HepG2 (cell line): ENCODE data around the gene ANKRD44. TPM values are rescaled to one million over a fixed set of nuclear protein-coding genes. Genes with fewer than 3 reads are reported as not detected.
A peak's percentile ranks its signal among the peaks of the same experiment; 100 is the strongest.

Source experiments
- ATAC-seq: fragments of 200-7000 bp; cut with Tn5 transposase; 3 replicates; pipeline ENCODE4 v1.9.1; 2020; ENCODE audit warnings: mild to moderate bottlenecking, moderate library complexity
- BruUV-seq: library from RNA; stranded (reverse); fragments of 400-500 nt; replicated peaks from 2 replicates; lab custom pipeline; 2021; lab: Mats Ljungman, UMichigan
- CTCF ChIA-PET: fragments of 300-600 bp; formaldehyde crosslinking; extraction: SDS; loops from one replicate; lab custom pipeline; 2021; ENCODE audit warnings: low total read pairs, inconsistent platforms, low intra/inter-chr PET ratio; lab: Yijun Ruan, JAX
- POLR2A ChIA-PET: fragments of 350-600 bp; sonication (Branson Sonifier 250); formaldehyde crosslinking; loops from one replicate; lab custom pipeline; 2020; ENCODE audit warnings: antibody characterized with exemption, inconsistent platforms; lab: Yijun Ruan, JAX
- DNase-seq: peaks from one replicate; pipeline ENCODE4 v3.0.0-alpha.2; 2015; ENCODE audit warnings: low spot score
- FAIRE-seq: peaks from 3 replicates; lab custom pipeline; 2011; peaks lifted over from hg19 to GRCh38; lab: Jason Lieb, UNC
- H2AFZ ChIP-seq: one replicate; pipeline ENCODE4 v1.6.1; 2011; ENCODE audit warnings: low read length, inconsistent platforms
- H3K27ac ChIP-seq: fragments of 300-600 bp; 3 replicates; pipeline ENCODE4 v1.8.0; 2011; ENCODE audit warnings: mixed run types, mild to moderate bottlenecking, mixed read lengths, low read length, inconsistent platforms; ENCODE audit not compliant: insufficient read depth; ENCODE audit errors: extremely low read length
- H3K27me3 ChIP-seq, 2 experiments: fragments of 200-600 bp in 1 of 2; 2 replicates in 1 of 2; 3 replicates in 1 of 2; pipeline versions ENCODE4 v1.6.0 to v1.8.0; 2011; ENCODE audit warnings: low read length in 2 of 2, mild to moderate bottlenecking in 2 of 2, moderate library complexity in 2 of 2, inconsistent platforms in 1 of 2; ENCODE audit not compliant: insufficient read depth in 2 of 2, control insufficient read depth in 1 of 2
- H3K36me3 ChIP-seq, 2 experiments: fragments of 200-600 bp in 1 of 2; replicated peaks in 1 of 2; 2 replicates in 1 of 2; 3 replicates in 1 of 2; pipeline versions ENCODE4 v1.5.1 to v1.8.0; 2011; ENCODE audit warnings: low read length in 2 of 2, inconsistent platforms in 1 of 2; ENCODE audit not compliant: insufficient read depth in 2 of 2, control insufficient read depth in 1 of 2
- H3K4me1 ChIP-seq: 2 replicates; pipeline ENCODE4 v1.5.1; 2012; ENCODE audit warnings: low read length, inconsistent platforms; ENCODE audit not compliant: insufficient read depth
- H3K4me2 ChIP-seq: 2 replicates; pipeline ENCODE4 v1.6.0; 2011; ENCODE audit warnings: low read depth, low read length, inconsistent platforms
- H3K4me3 ChIP-seq, 3 experiments: fragments of 200-600 bp in 1 of 3; sonication (generic), shearing (Covaris generic) in 1 of 3; replicated peaks in 1 of 3; 2 replicates each; pipeline ENCODE4 v1.5.1; 2011 to 2016; ENCODE audit warnings: low read length in 3 of 3, inconsistent platforms in 2 of 3, low read depth in 2 of 3, mild to moderate bottlenecking in 2 of 3, control low read depth in 1 of 3, mixed read lengths in 1 of 3; ENCODE audit not compliant: insufficient read depth in 1 of 3
- H3K79me2 ChIP-seq: one replicate; pipeline ENCODE4 v1.6.1; 2011; ENCODE audit warnings: low read length, inconsistent platforms; ENCODE audit not compliant: insufficient read depth
- H3K9ac ChIP-seq: 2 replicates; pipeline ENCODE4 v1.6.0; 2011; ENCODE audit warnings: mild to moderate bottlenecking, low read depth, low read length, inconsistent platforms; ENCODE audit not compliant: insufficient read depth
- H3K9me3 ChIP-seq: 2 replicates; pipeline ENCODE4 v1.5.1; 2012; ENCODE audit warnings: mild to moderate bottlenecking, low read length
- H4K20me1 ChIP-seq: 2 replicates; pipeline ENCODE4 v1.6.0; 2011; ENCODE audit warnings: inconsistent platforms, mild to moderate bottlenecking, low read length, moderate library complexity; ENCODE audit not compliant: insufficient read depth
- AHR ChIP-seq: IDR thresholded peaks from 2 replicates; pipeline ENCODE4 v1.6.1; 2018; ENCODE audit warnings: missing genetic modification reagents, missing compliant biosample characterization
- ARNT ChIP-seq: fragments of 450-650 bp; IDR thresholded peaks from 2 replicates; pipeline ENCODE4 v1.6.1; 2017
- BRCA1 ChIP-seq: sonication (generic); formaldehyde crosslinking; IDR thresholded peaks from 2 replicates; pipeline ENCODE4 v1.4.0; 2020; ENCODE audit warnings: missing genetic modification reagents
- ELF4 ChIP-seq: sonication (generic); formaldehyde crosslinking; IDR thresholded peaks from 2 replicates; pipeline ENCODE4 v1.5.0; 2020; ENCODE audit warnings: missing genetic modification reagents, mild to moderate bottlenecking, moderate library complexity, borderline replicate concordance
- NFYC ChIP-seq: IDR thresholded peaks from 2 replicates; pipeline ENCODE4 v1.6.1; 2016; ENCODE audit warnings: missing genetic modification reagents, missing compliant biosample characterization
- SOX13 ChIP-seq, 3 experiments: fragments of 450-650 bp in 1 of 3; sonication (generic) in 1 of 3; formaldehyde crosslinking in 1 of 3; IDR thresholded peaks in 2 of 3; conservative IDR thresholded peaks in 1 of 3; 2 replicates each; pipeline versions ENCODE4 v1.5.0 to v1.6.1; 2016 to 2020; ENCODE audit warnings: antibody characterized with exemption in 1 of 3, mild to moderate bottlenecking in 1 of 3, missing compliant biosample characterization in 1 of 3, missing genetic modification reagents in 1 of 3, moderate library complexity in 1 of 3
- TEAD2 ChIP-seq: sonication (generic); formaldehyde crosslinking; IDR thresholded peaks from 2 replicates; pipeline ENCODE4 v1.9.0; 2021; ENCODE audit warnings: missing genetic modification reagents
- XBP1 ChIP-seq: sonication (generic); formaldehyde crosslinking; IDR thresholded peaks from 2 replicates; pipeline ENCODE4 v1.5.0; 2020; ENCODE audit warnings: missing genetic modification reagents
- ZMAT3 ChIP-seq: sonication (generic); formaldehyde crosslinking; conservative IDR thresholded peaks from 2 replicates; pipeline ENCODE4 v1.7.0; 2021; ENCODE audit warnings: missing genetic modification reagents
- ZMYM4 ChIP-seq: sonication (generic); formaldehyde crosslinking; IDR thresholded peaks from 2 replicates; pipeline ENCODE4 v1.8.1; 2023; ENCODE audit warnings: mild to moderate bottlenecking, missing genetic modification reagents
- ZNF101 ChIP-seq: sonication (generic); formaldehyde crosslinking; IDR thresholded peaks from 2 replicates; pipeline ENCODE4 v1.4.0; 2020; ENCODE audit warnings: mild to moderate bottlenecking, low read depth, missing genetic modification reagents, borderline replicate concordance
- ZNF234 ChIP-seq: sonication (generic); formaldehyde crosslinking; conservative IDR thresholded peaks from 2 replicates; pipeline ENCODE4 v1.5.1; 2020; ENCODE audit warnings: mild to moderate bottlenecking, missing genetic modification reagents
- ZNF383 ChIP-seq: sonication (generic); formaldehyde crosslinking; IDR thresholded peaks from 2 replicates; pipeline ENCODE4 v1.4.0; 2020; ENCODE audit warnings: missing genetic modification reagents, mild to moderate bottlenecking, borderline replicate concordance
- ZNF619 ChIP-seq: sonication (generic); formaldehyde crosslinking; IDR thresholded peaks from 2 replicates; pipeline ENCODE4 v1.4.0; 2020; ENCODE audit warnings: mild to moderate bottlenecking, missing genetic modification reagents
- ZNF792 ChIP-seq: IDR thresholded peaks from 2 replicates; pipeline ENCODE4 v1.6.1; 2016
- WGBS: methylation state at CpG from one replicate; pipeline ENCODE4 v1.1.6; 2017; ENCODE audit warnings: low lambda C conversion rate; 5-methylcytosine and 5-hydroxymethylcytosine counted together
- in situ Hi-C: cut with HindIII; loops from 2 replicates; pipeline ENCODE4 v1.10.0; 2017; ENCODE audit warnings: low pct_unique_long_range_greater_than_20kb; ENCODE audit not compliant: extremely low pct_ligation_motif_present
- intact Hi-C: fragments of 100-400 bp; cut with micrococcal nuclease; formaldehyde crosslinking; loops from one replicate; pipeline ENCODE4 v1.10.0; 2022; ENCODE audit not compliant: unreplicated experiment
- polyA plus RNA-seq, 8 experiments: library from polyadenylated mRNA; depleted of rRNA in 3 of 8; stranded (reverse) in 7 of 8; unstranded in 1 of 8; fragments of >200 nt; fragmentation: Illumina TruSeq in 4 of 8; extraction: Trizol in 4 of 8; gene quantifications; 2 replicates each; pipeline versions ENCODE4 v1.2.1 to v1.2.3, GENCODE V29; 2011 to 2016; ENCODE audit warnings: low read depth in 4 of 8, missing spikeins in 1 of 8, mixed read lengths in 1 of 8; ENCODE audit not compliant: insufficient read depth in 1 of 8
- total RNA-seq, 5 experiments: library from RNA; depleted of rRNA; stranded (reverse); fragments of >200 nt; fragmentation: Illumina TruSeq; extraction: Trizol; gene quantifications; 2 replicates each; pipeline ENCODE4 v1.2.3, GENCODE V29; 2016; ENCODE audit warnings: low read depth in 1 of 5
- TF ChIP-seq, protein P1 (sequence below): sonication (generic); formaldehyde crosslinking; IDR thresholded peaks from 2 replicates; pipeline ENCODE4 v1.4.0; 2020; ENCODE audit warnings: mild to moderate bottlenecking, missing genetic modification reagents, borderline replicate concordance

The ANKRD44 gene
- total and polyA plus RNA-seq, 2 of the 13 experiments (the other 11 are each of a cell fraction or from before 2014, with no cell fraction given), result 0.04 to 0.11 TPM

DNA sequence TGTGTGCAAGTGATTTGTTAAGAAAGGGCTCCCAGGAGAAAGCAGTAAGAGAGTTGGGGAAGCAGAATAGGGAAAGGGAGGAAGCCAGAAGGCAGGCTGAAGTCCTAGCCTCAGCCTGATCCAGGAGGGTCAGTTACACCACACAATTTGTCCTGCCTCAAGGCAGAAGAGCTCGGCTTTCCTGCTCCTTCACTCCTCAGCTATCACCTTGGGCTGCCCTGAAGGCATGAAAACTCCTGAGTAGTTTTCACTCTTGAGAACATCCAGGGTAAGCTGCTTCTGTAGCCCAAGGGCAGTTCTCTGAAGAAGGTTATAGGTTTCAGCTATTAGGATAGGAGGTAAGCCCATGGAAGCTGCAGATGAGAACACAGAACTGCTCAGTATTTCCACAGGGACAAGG, 47.4 kb upstream of the ANKRD44 start:
- H3K27ac ChIP-seq, result no peak overlapping the region
- CTCF ChIA-PET, result no interaction called here
- TF ChIP-seq, protein P1, sequence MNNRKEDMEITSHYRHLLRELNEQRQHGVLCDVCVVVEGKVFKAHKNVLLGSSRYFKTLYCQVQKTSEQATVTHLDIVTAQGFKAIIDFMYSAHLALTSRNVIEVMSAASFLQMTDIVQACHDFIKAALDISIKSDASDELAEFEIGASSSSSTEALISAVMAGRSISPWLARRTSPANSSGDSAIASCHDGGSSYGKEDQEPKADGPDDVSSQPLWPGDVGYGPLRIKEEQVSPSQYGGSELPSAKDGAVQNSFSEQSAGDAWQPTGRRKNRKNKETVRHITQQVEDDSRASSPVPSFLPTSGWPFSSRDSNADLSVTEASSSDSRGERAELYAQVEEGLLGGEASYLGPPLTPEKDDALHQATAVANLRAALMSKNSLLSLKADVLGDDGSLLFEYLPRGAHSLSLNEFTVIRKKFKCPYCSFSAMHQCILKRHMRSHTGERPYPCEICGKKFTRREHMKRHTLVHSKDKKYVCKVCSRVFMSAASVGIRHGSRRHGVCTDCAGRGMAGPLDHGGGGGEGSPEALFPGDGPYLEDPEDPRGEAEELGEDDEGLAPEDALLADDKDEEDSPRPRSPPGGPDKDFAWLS (CRISPR knock-in tag), result no peak
- no peak for TF ChIP-seq BRCA1 (CRISPR knock-in tag)
- no peak for TF ChIP-seq ZNF383
- H4K20me1 ChIP-seq, result no peaks in the 10 kb centered on the region
- DNase-seq, result no peak
- in situ Hi-C loops (no loop called here), intact Hi-C loops (no loop called here)
- no peaks in the 10 kb centered on the region for H3K36me3 ChIP-seq
- no peak for FAIRE-seq
- POLR2A ChIA-PET, result no interaction called here
- no peaks in the 10 kb centered on the region for H3K4me1 ChIP-seq
- BruUV-seq, result no TSS peak
- no peaks in the 10 kb centered on the region for H3K9me3 ChIP-seq
- H2AFZ ChIP-seq, result no peak overlapping the region
- H3K27me3 ChIP-seq, result peaks cover 0 to 7% of the 10 kb centered on the region in 2 experiments; a peak in 1 of 5 replicates
- no peak for ATAC-seq
- no peak overlapping the region for H3K4me2 ChIP-seq
- no peak overlapping the region for H3K4me3 ChIP-seq
- H3K79me2 ChIP-seq, result no peaks in the 10 kb centered on the region
- WGBS, result 0% methylated on average over 1 of the region's 1 CpG
- no peak overlapping the region for H3K9ac ChIP-seq

GRCh38 chr2:197356136-197356535, 45.6 kb upstream of the ANKRD44 start:
- Histone ChIP-seq H2AFZ (no peak overlapping the region), H3K36me3 (no peaks in the 10 kb centered on the region)

More at GRCh38 chr2:197356136-197356535, 45.6 kb upstream of the ANKRD44 start:
- Histone ChIP-seq H3K27ac (no peak overlapping the region), H3K9ac (no peak overlapping the region), H3K27me3 (peaks cover 0 to 7% of the 10 kb centered on the region in 2 experiments; a peak in 2 of 5 replicates), H3K9me3 (no peaks in the 10 kb centered on the region), H3K4me3 (no peak overlapping the region), H3K4me2 (no peak overlapping the region), H3K4me1 (no peaks in the 10 kb centered on the region), H3K79me2 (no peaks in the 10 kb centered on the region), H4K20me1 (no peaks in the 10 kb centered on the region)
- ATAC-seq (peak; percentile 71), DNase-seq (no peak), FAIRE-seq (no peak)
- in situ Hi-C loops (no loop called here), intact Hi-C loops (no loop called here)
- POLR2A ChIA-PET, result no interaction called here
- 46% methylated on average over 5 of the region's 5 CpGs for WGBS
- TF ChIP-seq ZMAT3 (CRISPR knock-in tag) (no peak), TEAD2 (no peak), AHR (CRISPR knock-in tag) (no peak), ELF4 (CRISPR knock-in tag) (no peak), ZNF234 (CRISPR knock-in tag) (no peak), ZNF619 (CRISPR knock-in tag) (no peak), SOX13 (IDR thresholded peaks at IDR 0.05) (no peak), SOX13 (CRISPR knock-in tag; conservative IDR thresholded peaks at IDR 0.05 in 1 of 2, IDR thresholded peaks at IDR 0.05 in 1 of 2) (no peak), ARNT (no peak), ZNF101 (CRISPR knock-in tag) (no peak), XBP1 (CRISPR knock-in tag) (no peak), ZMYM4 (CRISPR knock-in tag) (no peak), ZNF792 (CRISPR knock-in tag) (no peak), NFYC (CRISPR knock-in tag) (no peak)
- CTCF ChIA-PET, result no interaction called here
- BruUV-seq, result no TSS peak
